ENCODE data around the gene TOGARAM2.

The TOGARAM2 gene

GRCh38 chr2:29057006-29057405, 75.9 kb downstream of the TOGARAM2 start:
- no peak for DNase-seq

- DNase-seq, result no peak
These were observed 78.5 kb downstream of the TOGARAM2 start for GRCh38 chr2:29059624-29060023.

GRCh38 chr2:29060441-29060840, 79.3 kb downstream of the TOGARAM2 start:
- no peak for DNase-seq

GRCh38 chr2:29061176-29061575, 80.1 kb downstream of the TOGARAM2 start:
- no peak for DNase-seq

GRCh38 chr2:29061616-29062015, 80.5 kb downstream of the TOGARAM2 start:
- no peak for DNase-seq

- DNase-seq, result no peak
These were observed 81.3 kb downstream of the TOGARAM2 start for GRCh38 chr2:29062371-29062770.

- no peak for DNase-seq
These were observed 82.0 kb downstream of the TOGARAM2 start for GRCh38 chr2:29063056-29063455.

- DNase-seq, result no peak
These were observed 82.7 kb downstream of the TOGARAM2 start for GRCh38 chr2:29063646-29064345.

- no peak for DNase-seq
These were observed 83.2 kb downstream of the TOGARAM2 start for GRCh38 chr2:29064346-29064715.

GRCh38 chr2:29064746-29065067, 83.6 kb downstream of the TOGARAM2 start:
- no peak for DNase-seq

- no peak for DNase-seq
These were observed 84.1 kb downstream of the TOGARAM2 start for GRCh38 chr2:29065068-29065811.

GRCh38 chr2:29066271-29066860, 85.3 kb downstream of the TOGARAM2 start:
- DNase-seq, result no peak

- DNase-seq, result no peak
These were observed 86.0 kb downstream of the TOGARAM2 start for GRCh38 chr2:29066997-29067605.

GRCh38 chr2:29068513-29068912, 87.4 kb downstream of the TOGARAM2 start:
- DNase-seq, result no peak

GRCh38 chr2:29070526-29070925, 89.4 kb downstream of the TOGARAM2 start:
- DNase-seq, result no peak

GRCh38 chr2:29071032-29071975, 90.2 kb downstream of the TOGARAM2 start:
- DNase-seq, result no peak

GRCh38 chr2:29072251-29072650, 91.2 kb downstream of the TOGARAM2 start:
- DNase-seq, result no peak

- no peak for DNase-seq
These were observed 92.0 kb downstream of the TOGARAM2 start for GRCh38 chr2:29072971-29073725.

GRCh38 chr2:29073933-29074332, 92.8 kb downstream of the TOGARAM2 start:
- no peak for DNase-seq

GRCh38 chr2:29074411-29074810, 93.3 kb downstream of the TOGARAM2 start, which contains the start of gene PCARE:
TSS of gene PCARE (minus strand) at chr2:29074523. CDS start at chr2:29074261, 262 bp downstream.
- DNase-seq, result no peak

GRCh38 chr2:29075894-29076705, 95.0 kb downstream of the TOGARAM2 start:
- no peak for DNase-seq
